Stimulated activated naive CD8-positive, alpha-beta T cell treated with anti-CD3 and anti-CD28 coated beads, Interleukin-15, amount 100 ng/mL, for 72 hours (primary cell): ENCODE data around the gene FAM193B.

ENCODE experiments used
- ATAC-seq: fragments of 150-1000 bp; cut with Tn5 transposase; 2 replicates; pipeline ENCODE4 v1.10.0; 2021; ENCODE audit warnings: mild to moderate bottlenecking, moderate library complexity
- DNase-seq, 2 donors: peaks; one replicate each; pipeline ENCODE4 v3.0.0; 2021 to 2022
- H3K27ac Mint-ChIP-seq, 2 donors: one replicate each; pipeline ENCODE4 v1.8.0; 2022; ENCODE audit warnings: mild to moderate bottlenecking in 2 of 2, mixed read lengths in 2 of 2, moderate library complexity in 2 of 2
- H3K27me3 Mint-ChIP-seq: one replicate; pipeline ENCODE4 v1.8.0; 2022; ENCODE audit warnings: mixed read lengths
- H3K4me1 Mint-ChIP-seq: one replicate; pipeline ENCODE4 v1.8.0; 2022; ENCODE audit warnings: mild to moderate bottlenecking, mixed read lengths
- H3K4me3 Mint-ChIP-seq, 2 donors: one replicate each; pipeline ENCODE4 v1.8.0; 2022; ENCODE audit warnings: mild to moderate bottlenecking in 2 of 2, mixed read lengths in 2 of 2, moderate library complexity in 1 of 2
- H3K9me3 Mint-ChIP-seq, 2 donors: one replicate each; pipeline ENCODE4 v1.8.0; 2022; ENCODE audit warnings: mixed read lengths in 2 of 2

FAM193B gene

GRCh38 chr5:177471610-177472356 is 82.6 kb downstream of the FAM193B start:
- no peaks in the 10 kb centered on the region for H3K9me3 Mint-ChIP-seq
- no peaks in the 10 kb centered on the region for H3K27me3 Mint-ChIP-seq
- DNase-seq = peak; percentile 59 to 84
- ATAC-seq = peak; percentile 79
- peak overlapping the region; percentile 78 to 92 for H3K27ac Mint-ChIP-seq
- H3K4me1 Mint-ChIP-seq = peaks cover 78% of the 10 kb centered on the region
- peak overlapping the region; percentile 88 to 92 for H3K4me3 Mint-ChIP-seq

GRCh38 chr5:177470759-177471536 is 83.4 kb downstream of the FAM193B start:
- ATAC-seq (no peak), DNase-seq (no peak)
- H3K9me3 Mint-ChIP-seq = no peaks in the 10 kb centered on the region
- H3K4me1 Mint-ChIP-seq = peaks cover 71% of the 10 kb centered on the region
- H3K4me3 Mint-ChIP-seq = peak overlapping the region; percentile 88 to 92
- no peaks in the 10 kb centered on the region for H3K27me3 Mint-ChIP-seq
- peak overlapping the region in 1 of 2 donors; percentile 79 for H3K27ac Mint-ChIP-seq
